HCEC 1CT (cell line): ENCODE results near the gene PRRT4.
A peak's percentile ranks its signal among the peaks of the same experiment; 100 is the strongest.

Source experiments
- DNase-seq: peaks from one replicate; pipeline ENCODE4 v3.0.0-alpha.2; 2017

PRRT4 gene

DNA sequence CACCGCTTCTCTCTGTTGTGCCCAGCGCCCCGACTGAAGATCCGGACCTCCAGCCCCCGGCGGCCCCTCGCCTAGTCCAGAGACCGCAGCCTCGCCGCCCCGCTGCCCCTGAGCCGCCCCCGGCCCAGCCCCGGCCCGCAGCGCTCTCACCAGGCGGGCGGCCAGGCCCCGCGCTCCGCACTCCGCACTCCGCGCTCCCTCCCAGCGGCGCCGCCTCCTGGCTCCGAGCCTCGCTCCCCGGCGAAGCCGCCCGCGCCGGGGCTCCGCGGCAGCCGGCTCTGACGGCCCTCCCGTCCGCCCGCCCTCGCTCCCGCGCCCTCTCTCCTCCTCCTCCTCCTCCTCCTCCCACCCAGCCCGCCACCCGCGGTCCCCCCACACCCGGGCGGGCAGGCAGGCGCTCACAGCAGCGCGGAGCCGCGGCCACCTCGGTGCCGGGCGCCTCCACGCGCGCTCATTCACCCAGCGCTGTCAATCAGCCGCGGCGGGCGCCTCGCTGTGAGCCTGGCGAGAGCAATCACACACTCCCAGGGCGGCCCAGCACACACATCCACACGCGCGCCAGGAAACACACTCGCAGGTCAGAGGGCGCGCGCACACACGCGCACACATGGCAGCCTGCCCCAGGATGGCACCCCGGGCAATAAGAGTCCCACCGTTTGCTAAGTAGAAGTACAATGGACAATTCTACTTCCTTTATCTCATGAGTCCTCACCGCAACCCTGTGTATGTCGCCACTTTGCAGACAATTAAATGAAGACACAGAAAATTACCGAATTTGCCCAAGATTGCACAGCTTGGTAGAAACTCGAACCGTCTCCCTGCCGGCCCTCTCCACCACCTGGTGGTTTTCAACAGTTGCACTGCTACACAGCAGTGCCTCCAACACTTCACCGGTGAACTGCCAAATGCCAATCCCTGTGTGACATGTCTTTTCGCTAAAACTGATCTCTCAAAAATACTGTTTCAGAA is at the start of gene PRRT4:
PRRT4 (minus strand) TSS at position 280 of the 969 bp plus-strand sequence.
- DNase-seq, result no peak

DNA sequence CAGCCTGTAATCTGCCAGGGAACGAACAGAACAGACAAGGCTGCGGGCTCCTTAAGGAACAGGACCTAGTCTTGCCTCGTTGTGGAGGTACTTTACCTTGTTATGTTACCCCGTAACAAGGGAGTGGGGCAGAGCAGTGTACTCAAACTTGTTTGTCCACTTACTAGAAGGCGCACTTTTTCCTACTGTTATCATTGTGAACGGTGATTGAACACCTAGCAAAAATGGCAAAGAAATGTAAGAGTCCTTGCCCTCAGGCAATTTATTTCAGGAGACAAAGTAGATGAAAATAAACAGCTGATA is 48.9 kb upstream of the PRRT4 start:
- no peak for DNase-seq

DNA sequence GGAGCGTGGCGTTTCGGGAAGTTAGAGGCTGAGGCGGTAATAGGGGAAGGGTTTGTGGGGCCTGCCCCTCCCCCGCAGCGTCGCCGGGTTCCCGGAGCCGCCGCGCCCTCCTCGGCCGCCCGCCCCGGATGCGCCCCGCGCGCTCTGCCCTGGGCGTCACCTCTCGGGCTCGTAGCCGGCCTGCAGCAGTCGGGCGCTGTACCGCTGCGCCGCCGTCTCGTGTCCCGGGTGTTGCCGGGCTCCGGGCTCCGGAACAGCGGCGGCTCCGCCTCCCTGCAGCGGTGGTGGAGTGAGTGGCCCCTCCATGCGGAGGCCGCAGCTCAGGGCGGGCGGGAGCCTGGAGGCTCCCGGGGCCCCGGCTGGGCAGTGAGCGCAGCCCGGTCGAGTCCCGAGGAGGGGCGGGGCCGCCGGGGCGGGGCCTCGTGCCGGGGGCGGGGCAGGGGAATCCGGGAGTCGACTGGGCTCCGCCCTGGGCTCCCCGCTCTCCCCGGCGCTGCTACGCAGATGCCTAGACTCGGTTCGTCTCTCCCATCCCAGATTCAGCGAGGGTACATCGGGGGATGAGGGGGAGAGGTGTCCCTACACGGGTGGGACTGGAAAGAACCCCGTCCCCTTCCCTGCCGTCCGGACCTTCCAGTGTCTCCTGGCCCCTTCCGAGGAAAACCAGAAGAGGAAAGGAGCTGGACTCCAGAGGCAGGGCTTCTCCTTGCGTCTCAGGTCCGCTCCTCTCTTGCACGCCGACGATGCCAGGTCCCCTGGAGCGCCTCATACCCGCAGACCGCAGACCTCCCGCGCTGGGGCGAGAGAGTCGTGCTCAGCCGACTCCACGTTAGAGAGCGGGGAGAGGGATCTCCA is 48.3 kb upstream of the PRRT4 start, which contains the start of gene IMPDH1:
IMPDH1 (minus strand) TSS at position 387 of the 855 bp plus-strand sequence; CDS start at position 306, 81 bp downstream.
- peak; percentile 79 for DNase-seq

DNA sequence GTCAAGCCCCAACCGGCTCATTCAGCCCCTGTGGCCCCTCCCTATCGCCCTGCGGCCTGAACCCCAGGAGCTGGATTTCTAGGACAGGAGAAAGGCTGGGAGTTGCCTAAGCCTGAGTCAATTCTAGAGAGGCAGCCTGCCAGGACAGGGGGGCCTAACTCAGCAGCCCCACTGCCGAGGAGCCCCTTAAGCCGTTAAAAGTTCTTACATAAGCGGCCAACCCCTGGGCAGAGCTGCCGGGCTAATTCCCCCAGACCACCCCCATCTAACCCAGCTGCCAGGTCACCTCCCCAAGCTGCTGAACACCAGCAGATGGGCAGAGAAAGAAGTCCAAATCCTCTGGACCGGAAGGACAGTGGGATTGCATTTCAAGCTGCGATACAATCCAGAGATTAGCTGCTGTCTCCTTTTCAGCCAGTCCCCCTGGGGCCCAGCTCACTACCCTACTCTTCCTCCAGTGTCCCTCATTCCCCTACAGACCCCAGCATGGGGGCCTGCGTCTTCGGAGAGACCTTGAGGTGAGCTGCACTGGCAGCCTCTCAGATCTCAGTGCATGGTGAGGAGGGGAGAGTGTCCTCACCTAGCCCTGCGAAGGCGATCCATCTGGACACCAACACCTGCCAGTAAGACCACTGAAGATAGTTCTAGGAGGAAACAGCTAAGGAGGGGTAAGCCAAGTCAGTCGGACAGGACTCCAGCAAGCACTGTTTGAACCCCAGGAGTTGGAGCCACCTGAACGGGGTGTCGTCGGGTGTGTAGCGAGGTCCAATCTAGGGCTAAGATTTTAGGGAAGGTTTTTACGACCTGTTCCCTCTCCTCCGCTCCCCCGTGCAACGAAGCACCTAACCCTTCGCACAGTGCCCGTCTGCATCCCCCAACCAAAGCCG is 47.5 kb upstream of the PRRT4 start:
- DNase-seq, result peak; percentile 48

DNA sequence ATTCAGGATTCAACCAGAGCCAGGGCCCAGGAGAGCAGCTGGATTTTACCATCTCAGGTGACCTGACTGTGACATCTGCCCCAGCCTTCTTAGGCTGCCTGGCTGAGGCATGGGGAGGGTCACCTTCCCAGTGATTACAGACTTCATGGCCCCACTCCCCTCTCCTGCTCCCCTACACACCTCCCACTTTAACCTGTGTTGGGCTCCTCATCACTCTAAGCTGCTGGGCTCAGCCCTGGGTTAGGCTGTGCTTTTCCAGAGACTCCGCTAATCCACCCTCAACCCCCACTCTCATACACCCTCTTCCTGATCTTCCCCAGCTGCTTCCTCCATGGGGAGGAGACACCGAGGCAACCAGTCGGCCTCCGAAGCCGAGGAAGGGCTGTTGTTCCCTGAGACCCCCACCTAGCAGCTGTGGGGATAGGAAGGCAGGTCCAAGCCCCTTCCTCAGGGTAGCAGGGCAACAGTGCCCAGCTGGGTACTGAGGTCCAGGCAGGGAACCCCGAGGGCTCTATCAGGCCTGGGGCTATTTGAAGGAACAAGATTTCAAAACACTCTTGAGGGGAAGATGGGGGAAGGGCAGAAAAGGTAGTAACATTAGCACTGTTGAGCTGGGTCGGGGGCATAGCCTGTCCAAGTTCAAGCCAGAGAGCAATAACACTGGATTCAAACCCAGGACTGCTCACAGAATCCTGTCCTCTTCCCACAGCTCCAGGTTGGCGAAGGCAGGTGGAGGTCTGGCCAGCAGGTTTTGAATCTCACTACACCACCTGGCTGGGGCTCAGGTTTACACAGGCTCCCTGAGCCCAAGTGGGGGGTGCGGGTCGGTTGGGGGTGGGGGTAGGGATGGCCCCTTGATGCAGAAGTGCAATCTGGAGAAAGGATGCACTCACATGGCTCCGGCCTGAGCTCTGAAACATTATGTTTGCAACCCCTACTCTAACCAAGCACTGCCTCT is 46.5 kb upstream of the PRRT4 start:
- DNase-seq, result no peak

DNA sequence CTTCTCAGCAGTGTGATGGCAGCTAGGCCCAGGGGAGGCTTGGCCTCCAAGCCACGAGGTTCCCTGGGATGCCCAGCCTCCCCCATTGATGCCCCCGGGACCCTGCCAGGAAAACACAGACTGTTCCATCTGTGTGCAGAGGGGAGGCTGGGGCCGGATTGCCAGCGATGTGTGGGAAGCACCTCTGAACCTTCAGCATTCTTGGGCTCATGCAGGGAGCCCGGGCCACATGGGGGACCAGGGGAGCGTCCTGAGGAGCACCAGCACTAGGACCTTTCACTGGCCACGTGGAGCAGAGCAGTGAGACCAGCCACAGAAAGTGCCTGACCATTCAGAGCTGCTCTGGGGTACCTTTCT is 45.7 kb upstream of the PRRT4 start:
- DNase-seq, result no peak

DNA sequence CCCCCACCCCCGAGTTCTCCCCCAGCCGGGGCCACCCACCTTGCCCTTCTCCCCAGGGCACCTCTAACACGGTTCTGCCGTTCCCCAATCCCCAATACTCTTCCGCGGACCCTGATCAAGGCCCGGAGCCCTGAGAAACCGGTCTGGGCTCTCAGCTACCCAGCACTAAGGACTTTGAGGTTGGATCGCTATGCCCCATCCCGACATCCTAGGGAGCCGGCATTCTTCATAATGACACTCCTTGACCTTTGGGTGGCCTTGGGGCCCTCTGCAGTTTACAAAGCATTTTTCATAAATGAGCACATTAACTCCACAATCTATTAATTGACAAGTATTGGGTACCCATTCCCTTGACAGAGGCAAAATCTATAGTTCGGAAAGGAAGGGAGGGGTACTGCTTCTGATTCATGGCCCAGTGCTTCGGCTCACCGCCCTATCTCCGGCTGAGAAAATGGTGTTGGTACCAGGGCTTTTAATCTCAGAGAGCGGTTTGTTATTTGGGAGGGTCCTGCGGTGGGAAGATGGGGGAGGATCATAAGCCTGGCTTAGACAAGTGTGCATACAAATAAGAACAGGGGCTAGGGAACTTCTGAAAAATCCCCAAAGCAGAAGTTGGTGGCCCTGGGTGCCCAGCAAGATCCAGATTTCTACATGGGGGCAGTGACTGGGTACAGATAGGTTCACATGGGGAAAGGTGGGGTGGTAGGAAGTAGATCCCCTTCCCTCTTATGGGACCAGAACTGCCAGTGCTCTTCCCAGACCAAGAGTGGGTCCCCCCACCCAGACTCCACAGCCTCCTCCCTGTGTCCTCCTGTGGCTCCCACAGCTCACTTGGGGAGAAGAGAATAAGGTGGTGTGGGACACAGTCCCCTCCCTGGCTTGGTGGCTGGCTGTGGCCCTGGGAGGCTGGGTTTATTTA is 45.1 kb upstream of the PRRT4 start:
- DNase-seq, result no peak

DNA sequence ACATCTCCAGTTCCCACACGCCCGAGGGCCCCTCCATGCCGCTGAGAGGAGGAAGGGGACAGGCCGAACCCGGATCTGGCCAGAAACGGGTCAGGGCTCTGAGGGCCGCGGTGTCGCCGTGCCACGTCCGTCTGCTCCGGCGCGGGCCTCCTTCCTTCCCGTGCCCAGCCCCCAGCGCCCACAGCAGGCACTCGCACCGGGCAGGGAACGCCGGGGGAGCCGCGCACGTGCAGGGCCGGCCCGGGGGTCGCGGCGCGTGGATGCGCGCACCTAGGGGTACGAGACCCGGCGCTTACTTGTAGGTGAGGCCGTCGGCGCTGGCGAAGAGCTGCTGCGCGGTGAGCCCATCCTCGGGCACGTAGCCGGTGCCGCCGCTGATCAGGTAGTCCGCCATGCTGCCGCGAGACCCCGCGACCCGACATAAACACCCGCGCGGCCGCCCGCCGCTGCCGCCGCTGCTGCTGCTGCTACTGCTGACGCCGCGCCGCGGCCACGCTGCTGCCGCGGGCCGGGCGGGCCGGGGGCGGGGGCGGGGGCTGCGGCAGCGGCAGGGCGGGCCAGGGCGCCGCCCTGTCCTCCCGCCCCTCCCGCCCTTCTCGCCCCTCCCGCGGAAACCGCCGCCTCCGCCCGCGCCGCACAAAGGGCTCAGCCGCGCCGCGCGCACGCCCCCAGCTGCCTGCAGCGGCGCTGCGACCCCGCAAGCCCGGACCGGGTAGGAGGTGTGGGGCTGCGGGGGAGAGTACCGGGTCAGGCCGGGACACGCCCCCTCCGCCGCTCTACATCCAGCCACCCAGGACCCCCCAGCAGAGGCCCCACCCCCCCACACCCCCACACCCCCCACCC is 44.2 kb upstream of the PRRT4 start:
- no peak for DNase-seq

DNA sequence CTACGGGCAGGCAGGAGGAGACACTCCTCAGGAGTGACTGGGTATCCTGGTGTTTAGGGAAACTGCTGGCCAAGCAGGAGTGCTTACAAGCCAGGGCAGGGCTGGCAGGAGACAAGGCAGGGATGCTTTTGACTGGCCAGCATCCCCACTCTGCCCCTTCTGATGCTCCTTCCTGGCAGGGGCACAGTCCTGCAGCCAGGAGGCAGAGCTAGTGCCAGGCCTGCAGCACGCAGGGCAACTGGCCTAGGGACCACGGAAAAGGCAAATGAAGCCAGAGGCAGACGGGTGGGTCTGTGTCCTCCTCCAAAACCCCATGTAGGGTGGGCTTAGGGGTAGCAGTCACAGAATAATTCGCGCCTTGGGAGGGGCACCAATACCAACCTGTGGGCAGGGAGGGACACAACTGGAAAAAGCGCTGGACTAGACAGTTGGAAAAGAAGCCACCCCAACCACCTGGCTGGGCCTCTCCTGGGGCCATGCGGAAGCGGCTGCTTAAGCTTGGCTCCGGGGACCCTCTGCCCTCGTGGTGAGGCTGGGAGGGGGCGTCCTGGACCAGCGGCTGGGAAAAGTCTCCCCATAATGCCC is 43.5 kb upstream of the PRRT4 start:
- DNase-seq, result no peak

DNA sequence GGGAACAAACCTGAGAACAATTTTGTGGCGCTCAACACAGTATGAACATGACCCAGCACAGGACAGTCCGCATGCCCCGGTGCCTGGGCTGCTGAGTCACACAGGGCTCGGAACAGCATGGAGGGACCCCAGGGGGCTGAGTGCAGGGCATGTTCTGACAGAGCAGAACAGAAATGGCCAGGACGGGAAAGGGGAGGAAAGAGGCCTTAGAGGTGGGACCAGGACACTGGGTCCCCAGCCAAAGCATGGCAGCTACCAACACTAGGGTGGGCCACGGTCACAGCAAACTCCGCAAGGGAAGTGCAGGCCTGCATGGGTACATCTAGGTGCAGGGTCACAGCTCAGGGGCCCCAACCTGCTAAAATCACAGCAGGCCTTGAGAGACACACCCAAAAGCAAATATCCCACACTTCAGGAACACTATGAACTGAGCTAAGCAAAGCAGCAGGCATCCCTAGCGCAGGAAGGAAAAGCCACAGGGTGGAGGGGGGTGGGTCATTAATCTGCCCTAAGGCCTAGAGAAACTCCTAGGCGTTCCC is 42.7 kb upstream of the PRRT4 start:
- DNase-seq, result no peak

DNA sequence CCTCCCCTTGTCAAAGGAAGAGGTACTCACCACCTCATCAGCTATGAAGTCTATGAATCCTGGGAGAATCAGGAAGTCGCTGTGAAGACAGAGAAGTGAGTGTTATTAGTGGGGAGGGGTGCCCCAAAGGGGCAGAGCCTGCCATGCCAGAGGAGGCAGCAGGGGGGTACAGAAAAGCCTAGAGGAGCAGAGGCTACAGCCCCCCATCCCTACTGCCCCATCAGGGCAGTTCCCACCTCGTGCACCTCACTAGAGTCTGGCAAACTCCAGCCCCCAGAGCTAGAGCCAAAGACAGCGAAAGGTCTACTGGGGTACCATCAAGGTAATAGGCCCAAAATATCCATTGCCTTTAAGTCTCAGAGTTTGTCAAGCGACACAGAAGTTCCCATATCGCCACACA is 42.2 kb upstream of the PRRT4 start:
- DNase-seq, result no peak

DNA sequence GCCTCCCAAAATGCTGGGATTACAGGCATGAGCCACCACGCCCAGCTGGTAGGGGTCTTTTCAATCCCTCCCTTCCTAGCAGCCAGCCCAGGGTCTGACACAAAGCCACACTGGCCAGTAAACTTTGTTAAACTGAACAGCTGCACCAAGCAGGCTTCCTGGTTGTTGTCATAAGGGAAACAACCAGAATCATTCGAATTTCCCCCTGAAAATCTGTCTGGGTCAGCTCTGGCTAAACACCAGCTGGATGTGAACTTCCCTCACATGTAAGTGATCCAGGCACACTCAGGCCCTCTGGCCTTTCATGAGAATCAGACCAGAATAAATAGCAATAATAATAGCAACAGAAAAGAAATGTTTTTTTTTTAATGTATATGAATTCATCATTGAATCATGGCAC is 40.9 kb upstream of the PRRT4 start:
- DNase-seq, result no peak

DNA sequence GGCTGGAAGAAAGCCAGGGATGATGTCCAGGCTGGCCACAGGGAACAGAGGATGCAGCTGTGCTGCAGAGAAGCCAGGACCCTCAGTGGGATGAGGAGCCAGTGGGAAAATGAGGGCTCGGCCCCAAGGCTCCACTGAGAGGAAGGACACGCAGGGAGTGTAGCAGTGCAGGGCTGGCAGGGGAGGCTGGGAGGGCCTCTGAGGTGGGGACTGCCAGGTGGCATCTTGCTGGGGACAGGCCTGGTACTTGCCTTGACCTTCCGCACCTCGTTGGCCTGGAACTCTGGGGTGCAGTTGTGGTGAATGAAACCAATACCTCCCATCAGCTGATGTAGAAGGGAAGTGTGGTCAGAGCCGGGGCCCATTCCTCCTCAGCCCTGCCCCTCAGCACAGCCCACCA is 39.1 kb upstream of the PRRT4 start:
- no peak for DNase-seq

DNA sequence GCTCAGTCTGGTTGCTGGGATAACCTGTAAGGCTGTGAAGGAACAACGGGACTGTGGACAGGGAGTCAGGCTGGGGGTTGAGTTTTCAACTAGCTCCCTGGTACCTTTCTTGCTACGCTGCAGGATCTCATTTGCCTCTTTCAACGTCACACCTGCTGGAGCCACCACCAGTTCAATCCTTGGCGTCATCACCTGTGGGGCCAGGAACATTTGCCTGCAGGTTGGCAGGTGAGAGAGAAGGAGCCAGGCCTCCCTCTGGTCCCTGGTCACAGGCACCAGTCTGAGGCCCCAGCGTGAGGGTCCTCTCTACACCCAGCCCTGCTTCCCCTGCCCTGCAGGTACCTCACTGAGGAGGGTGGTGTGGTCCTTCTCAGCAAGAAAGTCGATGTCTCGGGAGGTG is 38.5 kb upstream of the PRRT4 start:
- no peak for DNase-seq

DNA sequence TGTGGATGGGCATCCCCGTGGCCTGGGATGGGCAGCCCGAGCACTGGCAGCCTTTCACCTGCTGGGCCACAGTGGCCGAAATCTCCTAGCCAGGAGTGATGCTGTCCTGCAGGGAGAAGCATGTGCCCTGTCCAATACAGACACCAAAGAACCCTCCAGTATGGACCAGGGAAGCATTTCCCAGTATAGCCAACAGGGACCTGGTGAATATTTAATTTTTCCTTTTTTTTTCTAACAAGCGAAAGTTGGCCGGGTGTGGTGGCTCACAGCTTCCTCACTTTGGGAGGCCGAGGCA is 37.3 kb upstream of the PRRT4 start:
- DNase-seq, result no peak

DNA sequence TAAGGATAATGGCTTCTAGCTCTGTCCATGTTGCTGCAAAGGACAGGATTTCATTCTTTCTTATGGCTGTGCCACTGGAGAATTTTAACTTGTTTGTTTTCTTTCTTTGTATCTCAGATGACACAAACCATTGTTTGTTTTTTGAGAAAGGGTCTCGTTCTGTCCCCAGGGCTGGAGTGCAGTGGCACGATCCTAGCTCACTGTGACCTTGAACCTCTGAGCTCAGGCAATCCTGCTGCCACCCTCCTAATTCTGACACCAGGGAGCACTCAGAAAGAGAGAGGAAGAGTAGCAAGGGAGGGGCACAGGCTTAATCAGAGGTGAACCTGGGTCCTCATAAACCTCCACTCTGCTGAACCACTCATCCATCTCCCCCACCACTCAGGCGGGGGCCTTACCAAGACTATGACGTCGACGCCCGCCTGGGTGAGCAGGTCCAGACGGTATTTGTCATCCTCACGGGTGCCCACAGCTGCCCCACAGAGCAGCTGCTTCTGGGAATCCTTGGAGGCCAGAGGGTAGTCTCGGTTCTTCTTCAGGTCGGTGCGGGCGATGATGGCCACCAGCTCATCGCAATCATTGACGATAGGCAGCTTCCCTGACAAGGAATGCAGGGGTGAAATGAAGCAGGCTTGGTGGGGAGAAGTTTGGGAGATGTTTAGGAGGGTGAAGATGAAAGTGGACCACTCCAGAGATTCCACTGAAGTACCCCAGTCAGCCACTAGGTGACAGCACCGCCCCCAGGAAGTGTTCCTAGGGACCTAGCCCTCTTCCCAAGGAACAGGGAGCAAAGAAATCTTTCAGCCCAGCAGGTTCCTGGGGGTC is 36.7 kb upstream of the PRRT4 start:
- no peak for DNase-seq

DNA sequence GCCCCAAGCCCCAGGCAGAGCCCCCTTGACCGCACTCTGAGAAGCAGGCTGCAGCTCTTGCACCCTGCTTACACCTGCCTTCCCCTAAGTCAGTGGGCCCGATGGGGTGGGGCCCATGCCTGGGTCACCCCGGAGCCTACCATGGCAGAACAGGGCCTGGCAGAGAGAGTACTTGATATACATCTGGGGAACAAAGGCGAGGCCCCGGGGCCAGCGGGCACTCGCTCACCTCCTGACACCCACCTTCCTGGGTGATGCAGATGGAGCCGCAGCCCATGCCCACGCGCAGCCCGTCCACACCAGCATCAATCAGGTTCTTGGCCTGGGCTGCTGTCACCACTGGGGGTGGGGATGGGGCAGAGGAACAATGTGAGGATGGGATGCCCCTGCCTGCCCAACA is 34.9 kb upstream of the PRRT4 start:
- DNase-seq, result no peak

DNA sequence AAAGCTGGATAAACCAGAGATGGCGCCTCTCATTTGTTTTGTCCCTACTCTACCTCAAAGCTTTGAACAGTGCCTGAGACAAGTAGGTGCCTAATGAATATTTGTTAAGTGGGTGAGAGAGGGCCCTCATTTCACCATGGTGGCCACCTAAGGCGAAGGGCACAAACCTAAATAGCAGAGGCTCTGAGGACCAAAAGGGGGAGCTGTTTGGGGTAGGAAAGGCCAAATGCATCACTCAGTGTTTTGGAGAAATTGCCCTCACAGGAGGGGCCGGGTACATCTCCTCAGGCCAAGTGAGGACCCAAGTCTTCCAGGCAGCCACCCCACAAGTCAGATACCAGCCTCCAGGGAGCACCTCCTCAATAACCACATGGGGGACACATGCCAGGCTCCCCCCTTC is 34.3 kb upstream of the PRRT4 start:
- DNase-seq, result no peak
